ENCODE data around the gene STIMATE. TPM values are rescaled to one million over a fixed set of nuclear protein-coding genes. Genes with fewer than 3 reads are reported as not detected.

Gene STIMATE
- polyA plus RNA-seq, 1 of the 3 experiments (the other 2 are of a cell fraction): 9.3 TPM

DNA sequence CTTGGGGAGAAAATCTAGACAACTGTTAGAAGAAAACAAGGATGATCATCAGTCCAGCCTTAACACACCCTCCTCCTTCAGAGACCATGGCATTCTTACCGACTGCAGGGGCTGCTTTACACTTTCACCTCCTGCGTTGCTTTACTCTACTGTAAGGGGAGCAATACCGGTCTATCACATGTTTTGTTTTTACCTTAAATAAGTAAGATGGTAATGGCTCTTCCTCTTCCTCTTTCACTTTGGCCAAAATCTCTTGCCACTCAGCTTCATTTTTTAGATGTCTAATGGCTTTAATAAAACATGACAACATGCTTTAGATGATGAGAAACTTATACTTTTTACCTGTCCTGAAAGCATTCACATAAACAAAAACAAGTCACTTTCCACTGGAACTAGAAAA is 33.4 kb upstream of the STIMATE start:
- TF ChIP-seq, protein P1, sequence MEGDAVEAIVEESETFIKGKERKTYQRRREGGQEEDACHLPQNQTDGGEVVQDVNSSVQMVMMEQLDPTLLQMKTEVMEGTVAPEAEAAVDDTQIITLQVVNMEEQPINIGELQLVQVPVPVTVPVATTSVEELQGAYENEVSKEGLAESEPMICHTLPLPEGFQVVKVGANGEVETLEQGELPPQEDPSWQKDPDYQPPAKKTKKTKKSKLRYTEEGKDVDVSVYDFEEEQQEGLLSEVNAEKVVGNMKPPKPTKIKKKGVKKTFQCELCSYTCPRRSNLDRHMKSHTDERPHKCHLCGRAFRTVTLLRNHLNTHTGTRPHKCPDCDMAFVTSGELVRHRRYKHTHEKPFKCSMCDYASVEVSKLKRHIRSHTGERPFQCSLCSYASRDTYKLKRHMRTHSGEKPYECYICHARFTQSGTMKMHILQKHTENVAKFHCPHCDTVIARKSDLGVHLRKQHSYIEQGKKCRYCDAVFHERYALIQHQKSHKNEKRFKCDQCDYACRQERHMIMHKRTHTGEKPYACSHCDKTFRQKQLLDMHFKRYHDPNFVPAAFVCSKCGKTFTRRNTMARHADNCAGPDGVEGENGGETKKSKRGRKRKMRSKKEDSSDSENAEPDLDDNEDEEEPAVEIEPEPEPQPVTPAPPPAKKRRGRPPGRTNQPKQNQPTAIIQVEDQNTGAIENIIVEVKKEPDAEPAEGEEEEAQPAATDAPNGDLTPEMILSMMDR (IDR thresholded peaks at IDR 0.05): no peak
- no peak for TF ChIP-seq TCF12 (IDR thresholded peaks at IDR 0.05)
- no peak for TF ChIP-seq GATA2 (CRISPR knock-in tag; IDR thresholded peaks at IDR 0.05)
- TF ChIP-seq TEAD4 (IDR thresholded peaks at IDR 0.05; ENCODE audit: borderline replicate concordance, insufficient read depth): no peak
- no peak for TF ChIP-seq TAF1 (IDR thresholded peaks at IDR 0.05; ENCODE audit: borderline replicate concordance, low read depth, low read length)
- no peak for TF ChIP-seq SIN3A (IDR thresholded peaks at IDR 0.05; ENCODE audit: borderline replicate concordance, low read depth, low read length)
- no peak for TF ChIP-seq MXI1 (IDR thresholded peaks at IDR 0.05; ENCODE audit: low read depth, low read length)
- TF ChIP-seq, protein P2, sequence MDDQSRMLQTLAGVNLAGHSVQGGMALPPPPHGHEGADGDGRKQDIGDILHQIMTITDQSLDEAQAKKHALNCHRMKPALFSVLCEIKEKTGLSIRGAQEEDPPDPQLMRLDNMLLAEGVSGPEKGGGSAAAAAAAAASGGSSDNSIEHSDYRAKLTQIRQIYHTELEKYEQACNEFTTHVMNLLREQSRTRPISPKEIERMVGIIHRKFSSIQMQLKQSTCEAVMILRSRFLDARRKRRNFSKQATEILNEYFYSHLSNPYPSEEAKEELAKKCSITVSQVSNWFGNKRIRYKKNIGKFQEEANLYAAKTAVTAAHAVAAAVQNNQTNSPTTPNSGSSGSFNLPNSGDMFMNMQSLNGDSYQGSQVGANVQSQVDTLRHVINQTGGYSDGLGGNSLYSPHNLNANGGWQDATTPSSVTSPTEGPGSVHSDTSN (IDR thresholded peaks at IDR 0.05): no peak
- TF ChIP-seq, protein P3, sequence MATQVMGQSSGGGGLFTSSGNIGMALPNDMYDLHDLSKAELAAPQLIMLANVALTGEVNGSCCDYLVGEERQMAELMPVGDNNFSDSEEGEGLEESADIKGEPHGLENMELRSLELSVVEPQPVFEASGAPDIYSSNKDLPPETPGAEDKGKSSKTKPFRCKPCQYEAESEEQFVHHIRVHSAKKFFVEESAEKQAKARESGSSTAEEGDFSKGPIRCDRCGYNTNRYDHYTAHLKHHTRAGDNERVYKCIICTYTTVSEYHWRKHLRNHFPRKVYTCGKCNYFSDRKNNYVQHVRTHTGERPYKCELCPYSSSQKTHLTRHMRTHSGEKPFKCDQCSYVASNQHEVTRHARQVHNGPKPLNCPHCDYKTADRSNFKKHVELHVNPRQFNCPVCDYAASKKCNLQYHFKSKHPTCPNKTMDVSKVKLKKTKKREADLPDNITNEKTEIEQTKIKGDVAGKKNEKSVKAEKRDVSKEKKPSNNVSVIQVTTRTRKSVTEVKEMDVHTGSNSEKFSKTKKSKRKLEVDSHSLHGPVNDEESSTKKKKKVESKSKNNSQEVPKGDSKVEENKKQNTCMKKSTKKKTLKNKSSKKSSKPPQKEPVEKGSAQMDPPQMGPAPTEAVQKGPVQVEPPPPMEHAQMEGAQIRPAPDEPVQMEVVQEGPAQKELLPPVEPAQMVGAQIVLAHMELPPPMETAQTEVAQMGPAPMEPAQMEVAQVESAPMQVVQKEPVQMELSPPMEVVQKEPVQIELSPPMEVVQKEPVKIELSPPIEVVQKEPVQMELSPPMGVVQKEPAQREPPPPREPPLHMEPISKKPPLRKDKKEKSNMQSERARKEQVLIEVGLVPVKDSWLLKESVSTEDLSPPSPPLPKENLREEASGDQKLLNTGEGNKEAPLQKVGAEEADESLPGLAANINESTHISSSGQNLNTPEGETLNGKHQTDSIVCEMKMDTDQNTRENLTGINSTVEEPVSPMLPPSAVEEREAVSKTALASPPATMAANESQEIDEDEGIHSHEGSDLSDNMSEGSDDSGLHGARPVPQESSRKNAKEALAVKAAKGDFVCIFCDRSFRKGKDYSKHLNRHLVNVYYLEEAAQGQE (IDR thresholded peaks at IDR 0.05; ENCODE audit: low read depth, low read length): no peak
- no peak for TF ChIP-seq CHD2 (IDR thresholded peaks at IDR 0.05; ENCODE audit: low read length, partially characterized antibody)
- TF ChIP-seq, protein P4, sequence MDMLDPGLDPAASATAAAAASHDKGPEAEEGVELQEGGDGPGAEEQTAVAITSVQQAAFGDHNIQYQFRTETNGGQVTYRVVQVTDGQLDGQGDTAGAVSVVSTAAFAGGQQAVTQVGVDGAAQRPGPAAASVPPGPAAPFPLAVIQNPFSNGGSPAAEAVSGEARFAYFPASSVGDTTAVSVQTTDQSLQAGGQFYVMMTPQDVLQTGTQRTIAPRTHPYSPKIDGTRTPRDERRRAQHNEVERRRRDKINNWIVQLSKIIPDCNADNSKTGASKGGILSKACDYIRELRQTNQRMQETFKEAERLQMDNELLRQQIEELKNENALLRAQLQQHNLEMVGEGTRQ (IDR thresholded peaks at IDR 0.05; ENCODE audit: borderline replicate concordance, low read depth, low read length): no peak
- no peak for TF ChIP-seq RCOR1 (IDR thresholded peaks at IDR 0.05; ENCODE audit: low read length)
- no peak for TF ChIP-seq NFIC (IDR thresholded peaks at IDR 0.05; ENCODE audit: borderline replicate concordance)
- TF ChIP-seq, protein P5, sequence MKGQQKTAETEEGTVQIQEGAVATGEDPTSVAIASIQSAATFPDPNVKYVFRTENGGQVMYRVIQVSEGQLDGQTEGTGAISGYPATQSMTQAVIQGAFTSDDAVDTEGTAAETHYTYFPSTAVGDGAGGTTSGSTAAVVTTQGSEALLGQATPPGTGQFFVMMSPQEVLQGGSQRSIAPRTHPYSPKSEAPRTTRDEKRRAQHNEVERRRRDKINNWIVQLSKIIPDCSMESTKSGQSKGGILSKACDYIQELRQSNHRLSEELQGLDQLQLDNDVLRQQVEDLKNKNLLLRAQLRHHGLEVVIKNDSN (IDR thresholded peaks at IDR 0.05; ENCODE audit: borderline replicate concordance, low read depth): no peak
- no peak for TF ChIP-seq FOSL2 (IDR thresholded peaks at IDR 0.05; ENCODE audit: borderline replicate concordance, low read depth)
- Histone ChIP-seq H3K9me2 (no peaks in the 10 kb centered on the region), H2AFZ (ENCODE audit: low read depth) (no peak overlapping the region), H3K36me3 (replicated peaks in 1 of 2; ENCODE audit: control insufficient read depth in 1 of 2, insufficient read depth in 2 of 2, low read length in 1 of 2) (no peaks in the 10 kb centered on the region), H3K27ac (ENCODE audit: low read depth in 2 of 2, low read length in 1 of 2) (no peak overlapping the region), H3K4me3 (ENCODE audit: low read depth in 2 of 2, low read length in 1 of 2) (no peak overlapping the region), H3K9ac (no peak overlapping the region), H3K27me3 (ENCODE audit: insufficient read depth) (no peaks in the 10 kb centered on the region), H3F3A (replicated peaks; ENCODE audit: insufficient read depth) (no peaks in the 10 kb centered on the region), H3K79me2 (ENCODE audit: insufficient read depth) (no peaks in the 10 kb centered on the region), H3K9me3 (no peaks in the 10 kb centered on the region), H3K4me2 (no peak overlapping the region), H3K4me1 (ENCODE audit: control insufficient read depth in 1 of 2, insufficient read depth in 2 of 2, low read depth in 1 of 2, low read length in 1 of 2) (peaks cover 0 to 6% of the 10 kb centered on the region in 2 experiments; a peak in 2 of 4 replicates), H4K20me1 (ENCODE audit: insufficient read depth) (no peaks in the 10 kb centered on the region)
- WGBS (ENCODE audit: low lambda C conversion rate): 91% methylated on average over 3 of the region's 3 CpGs
- no peak for DNase-seq
- CTCF ChIA-PET: interaction anchor here (0.6 to 1.4 kb wide), 4 partner anchors 42 to 97 kb away, joined by 3 read pairs; no protein-coding TSS in a partner anchor
- POLR2A ChIA-PET: interaction anchor here (0.6 kb wide), 1 partner anchor 10 kb away, joined by 3 read pairs; no protein-coding TSS in a partner anchor
